ENCODE results near the gene MMP25. TPM values are rescaled to one million over a fixed set of nuclear protein-coding genes. Genes with fewer than 3 reads are reported as not detected.

MMP25 gene
- total RNA-seq, 1 experiment from 2014 or later = 0.67 TPM

DNA sequence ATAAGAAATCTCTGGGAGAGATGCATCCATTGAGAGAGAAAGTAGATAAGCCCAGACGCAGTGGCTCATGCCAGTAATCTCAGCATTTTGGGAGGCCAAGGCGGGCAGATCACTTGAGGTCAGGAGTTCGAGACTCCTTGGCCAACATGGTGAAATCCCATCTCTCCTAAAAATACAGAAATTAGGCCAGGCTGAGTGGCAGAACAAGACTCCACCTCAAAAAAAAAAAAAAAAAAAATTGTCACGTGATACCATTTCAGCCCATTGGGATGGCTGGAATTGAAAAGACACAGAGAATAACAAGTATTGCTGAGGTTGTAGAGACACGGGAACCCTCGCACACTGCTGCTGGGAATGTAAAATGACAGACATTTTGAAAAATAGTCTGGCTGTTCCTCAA, 16.2 kb downstream of the MMP25 start:
- intact Hi-C loops (cut with micrococcal nuclease; ENCODE audit: unreplicated experiment) = no loop called here

DNA sequence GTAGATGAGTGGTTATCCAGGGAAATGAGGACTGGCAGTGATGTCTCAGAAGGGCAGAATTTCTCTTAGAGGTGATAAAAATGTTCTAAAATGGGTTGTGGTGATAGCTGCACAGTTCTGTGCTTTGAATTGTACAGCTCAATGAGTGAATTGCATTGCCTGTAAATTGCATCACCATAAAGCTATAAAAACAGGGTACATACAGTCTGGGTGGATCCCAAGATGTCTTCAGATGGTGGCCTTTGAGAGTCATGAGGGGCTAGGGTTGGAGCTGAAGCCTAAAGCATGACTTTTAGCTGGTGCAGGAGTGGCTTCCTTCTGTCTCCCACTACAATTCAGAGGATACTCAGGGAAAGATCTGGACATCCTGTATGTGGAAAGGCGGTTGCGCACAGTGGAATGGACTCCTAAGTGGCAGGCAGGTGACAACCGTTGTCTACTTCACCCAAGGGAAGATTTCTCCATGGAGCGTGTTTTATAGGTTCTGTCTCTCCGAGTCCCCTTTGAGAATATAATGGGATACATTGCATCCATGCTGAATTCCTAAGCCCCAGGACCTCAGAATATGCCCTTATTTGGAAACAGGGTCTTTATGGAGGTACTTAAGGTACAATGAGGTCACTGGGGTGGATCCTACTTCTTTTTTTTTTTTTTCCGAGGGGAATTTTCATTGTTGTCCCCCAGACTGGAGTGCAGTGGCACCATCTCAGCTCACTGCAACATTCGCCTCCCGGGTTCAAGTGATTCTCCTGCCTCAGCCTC, 17.4 kb downstream of the MMP25 start:
- intact Hi-C loops (cut with micrococcal nuclease; ENCODE audit: unreplicated experiment) = no loop called here
- H3K36me3 ChIP-seq (ENCODE audit: control insufficient read depth, insufficient read depth, low read length) = no peaks in the 10 kb centered on the region
- peaks cover 10% of the 10 kb centered on the region for H3K4me1 ChIP-seq (ENCODE audit: control insufficient read depth, insufficient read depth, low read length)
- ATAC-seq (no peak), DNase-seq (ENCODE audit: low read depth, low spot score) (no peak)
- in situ Hi-C loops (cut with HindIII; ENCODE audit: low pct_unique_long_range_greater_than_20kb, low sequenced_read_pairs) = no loop called here
- no peak overlapping the region for H3K27ac ChIP-seq (ENCODE audit: low read length)
- BruUV-seq (replicated peaks) = no TSS peak
- H3K9me3 ChIP-seq (ENCODE audit: control insufficient read depth, insufficient read depth, low read depth, low read length) = no peaks in the 10 kb centered on the region
- no peaks in the 10 kb centered on the region for H3K27me3 ChIP-seq (ENCODE audit: control insufficient read depth, insufficient read depth, low read length)
- TF ChIP-seq SIN3A (IDR thresholded peaks at IDR 0.05; ENCODE audit: borderline replicate concordance, insufficient read depth, low read depth, low read length) = no peak
- TF ChIP-seq, protein P1, sequence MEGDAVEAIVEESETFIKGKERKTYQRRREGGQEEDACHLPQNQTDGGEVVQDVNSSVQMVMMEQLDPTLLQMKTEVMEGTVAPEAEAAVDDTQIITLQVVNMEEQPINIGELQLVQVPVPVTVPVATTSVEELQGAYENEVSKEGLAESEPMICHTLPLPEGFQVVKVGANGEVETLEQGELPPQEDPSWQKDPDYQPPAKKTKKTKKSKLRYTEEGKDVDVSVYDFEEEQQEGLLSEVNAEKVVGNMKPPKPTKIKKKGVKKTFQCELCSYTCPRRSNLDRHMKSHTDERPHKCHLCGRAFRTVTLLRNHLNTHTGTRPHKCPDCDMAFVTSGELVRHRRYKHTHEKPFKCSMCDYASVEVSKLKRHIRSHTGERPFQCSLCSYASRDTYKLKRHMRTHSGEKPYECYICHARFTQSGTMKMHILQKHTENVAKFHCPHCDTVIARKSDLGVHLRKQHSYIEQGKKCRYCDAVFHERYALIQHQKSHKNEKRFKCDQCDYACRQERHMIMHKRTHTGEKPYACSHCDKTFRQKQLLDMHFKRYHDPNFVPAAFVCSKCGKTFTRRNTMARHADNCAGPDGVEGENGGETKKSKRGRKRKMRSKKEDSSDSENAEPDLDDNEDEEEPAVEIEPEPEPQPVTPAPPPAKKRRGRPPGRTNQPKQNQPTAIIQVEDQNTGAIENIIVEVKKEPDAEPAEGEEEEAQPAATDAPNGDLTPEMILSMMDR (IDR thresholded peaks at IDR 0.05) = no peak
- no peak for TF ChIP-seq POLR2AphosphoS5 (IDR thresholded peaks at IDR 0.05; ENCODE audit: low read depth, low read length)
- TF ChIP-seq, protein P2, sequence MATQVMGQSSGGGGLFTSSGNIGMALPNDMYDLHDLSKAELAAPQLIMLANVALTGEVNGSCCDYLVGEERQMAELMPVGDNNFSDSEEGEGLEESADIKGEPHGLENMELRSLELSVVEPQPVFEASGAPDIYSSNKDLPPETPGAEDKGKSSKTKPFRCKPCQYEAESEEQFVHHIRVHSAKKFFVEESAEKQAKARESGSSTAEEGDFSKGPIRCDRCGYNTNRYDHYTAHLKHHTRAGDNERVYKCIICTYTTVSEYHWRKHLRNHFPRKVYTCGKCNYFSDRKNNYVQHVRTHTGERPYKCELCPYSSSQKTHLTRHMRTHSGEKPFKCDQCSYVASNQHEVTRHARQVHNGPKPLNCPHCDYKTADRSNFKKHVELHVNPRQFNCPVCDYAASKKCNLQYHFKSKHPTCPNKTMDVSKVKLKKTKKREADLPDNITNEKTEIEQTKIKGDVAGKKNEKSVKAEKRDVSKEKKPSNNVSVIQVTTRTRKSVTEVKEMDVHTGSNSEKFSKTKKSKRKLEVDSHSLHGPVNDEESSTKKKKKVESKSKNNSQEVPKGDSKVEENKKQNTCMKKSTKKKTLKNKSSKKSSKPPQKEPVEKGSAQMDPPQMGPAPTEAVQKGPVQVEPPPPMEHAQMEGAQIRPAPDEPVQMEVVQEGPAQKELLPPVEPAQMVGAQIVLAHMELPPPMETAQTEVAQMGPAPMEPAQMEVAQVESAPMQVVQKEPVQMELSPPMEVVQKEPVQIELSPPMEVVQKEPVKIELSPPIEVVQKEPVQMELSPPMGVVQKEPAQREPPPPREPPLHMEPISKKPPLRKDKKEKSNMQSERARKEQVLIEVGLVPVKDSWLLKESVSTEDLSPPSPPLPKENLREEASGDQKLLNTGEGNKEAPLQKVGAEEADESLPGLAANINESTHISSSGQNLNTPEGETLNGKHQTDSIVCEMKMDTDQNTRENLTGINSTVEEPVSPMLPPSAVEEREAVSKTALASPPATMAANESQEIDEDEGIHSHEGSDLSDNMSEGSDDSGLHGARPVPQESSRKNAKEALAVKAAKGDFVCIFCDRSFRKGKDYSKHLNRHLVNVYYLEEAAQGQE (IDR thresholded peaks at IDR 0.05; ENCODE audit: insufficient read depth in 1 of 2, low read depth in 2 of 2, low read length in 1 of 2) = no peak
- TF ChIP-seq TCF7L2 (IDR thresholded peaks at IDR 0.05; ENCODE audit: low read depth, low read length) = no peak
- ChIA-PET CTCF (no interaction called here), POLR2A (no interaction called here)
- H3K4me3 ChIP-seq (ENCODE audit: low read depth in 2 of 2, low read length in 2 of 2) = no peak overlapping the region

More for the DNA sequence above, 16.2 kb downstream of the MMP25 start:
- in situ Hi-C loops (cut with HindIII; ENCODE audit: low pct_unique_long_range_greater_than_20kb, low sequenced_read_pairs) = no loop called here
- H3K4me1 ChIP-seq (ENCODE audit: control insufficient read depth, insufficient read depth, low read length) = peaks cover 10% of the 10 kb centered on the region
- ChIA-PET POLR2A (no interaction called here), CTCF (no interaction called here)
- no peak overlapping the region for H3K4me3 ChIP-seq (ENCODE audit: low read depth in 2 of 2, low read length in 2 of 2)
- DNase-seq (ENCODE audit: low read depth, low spot score) = no peak
- no peak for ATAC-seq
- no peaks in the 10 kb centered on the region for H3K36me3 ChIP-seq (ENCODE audit: control insufficient read depth, insufficient read depth, low read length)
- H3K27ac ChIP-seq (ENCODE audit: low read length) = no peak overlapping the region
- no peaks in the 10 kb centered on the region for H3K27me3 ChIP-seq (ENCODE audit: control insufficient read depth, insufficient read depth, low read length)
- no peaks in the 10 kb centered on the region for H3K9me3 ChIP-seq (ENCODE audit: control insufficient read depth, insufficient read depth, low read depth, low read length)
- BruUV-seq (replicated peaks) = no TSS peak
- TF ChIP-seq, protein P1 (IDR thresholded peaks at IDR 0.05) = no peak
- TF ChIP-seq SIN3A (IDR thresholded peaks at IDR 0.05; ENCODE audit: borderline replicate concordance, insufficient read depth, low read depth, low read length) (no peak), TCF7L2 (IDR thresholded peaks at IDR 0.05; ENCODE audit: low read depth, low read length) (no peak), POLR2AphosphoS5 (IDR thresholded peaks at IDR 0.05; ENCODE audit: low read depth, low read length) (no peak)
- TF ChIP-seq, protein P2 (IDR thresholded peaks at IDR 0.05; ENCODE audit: insufficient read depth in 1 of 2, low read depth in 2 of 2, low read length in 1 of 2) = no peak

Data from Panc1 (cell line).